Activated T-cell treated with anti-CD3 and anti-CD28 coated beads, Interleukin-2, amount 50 U/mL, for 24 hours (primary cell): Measurements from ENCODE around the gene CSNK2A1.
"Not testable (repeated sequence)": the region's sequence is repeated elsewhere in the genome, so short reads cannot be mapped to it uniquely, and the experiment has no call there.

ENCODE experiments used
- DNase-seq: peaks from one replicate; pipeline ENCODE4 v3.0.0-alpha.2; 2020
- H3K27ac Mint-ChIP-seq: 2 replicates; pipeline ENCODE4 v1.8.0; 2020; ENCODE audit warnings: mild to moderate bottlenecking, mixed read lengths
- H3K27me3 Mint-ChIP-seq: 2 replicates; pipeline ENCODE4 v1.8.0; 2020; ENCODE audit warnings: mixed read lengths
- H3K36me3 Mint-ChIP-seq: 2 replicates; pipeline ENCODE4 v1.8.0; 2020; ENCODE audit warnings: low read depth, mixed read lengths
- H3K4me1 Mint-ChIP-seq: 2 replicates; pipeline ENCODE4 v1.8.0; 2020; ENCODE audit warnings: low read depth, mixed read lengths
- H3K4me3 Mint-ChIP-seq: 2 replicates; pipeline ENCODE4 v1.8.0; 2020; ENCODE audit warnings: mild to moderate bottlenecking, moderate library complexity, mixed read lengths
- H3K9me3 Mint-ChIP-seq: 2 replicates; pipeline ENCODE4 v1.8.0; 2020; ENCODE audit warnings: mixed read lengths

The CSNK2A1 gene

GRCh38 chr20:532530-532929 lies 11.1 kb downstream of the CSNK2A1 start:
- H3K4me1 Mint-ChIP-seq, result peaks cover 74% of the 10 kb centered on the region
- H3K27me3 Mint-ChIP-seq, result no peaks in the 10 kb centered on the region
- no peak for DNase-seq
- no peak overlapping the region for H3K4me3 Mint-ChIP-seq
- H3K27ac Mint-ChIP-seq, result no peak overlapping the region
- peaks cover 79% of the 10 kb centered on the region for H3K36me3 Mint-ChIP-seq
- peaks cover 4% of the 10 kb centered on the region for H3K9me3 Mint-ChIP-seq

GRCh38 chr20:531608-532007 lies 12.0 kb downstream of the CSNK2A1 start:
- peak overlapping the region; percentile 34 for H3K27ac Mint-ChIP-seq
- no peak for DNase-seq
- peaks cover 12% of the 10 kb centered on the region for H3K9me3 Mint-ChIP-seq
- H3K27me3 Mint-ChIP-seq, result no peaks in the 10 kb centered on the region
- no peak overlapping the region for H3K4me3 Mint-ChIP-seq
- peaks cover 67% of the 10 kb centered on the region for H3K4me1 Mint-ChIP-seq
- H3K36me3 Mint-ChIP-seq, result peaks cover 80% of the 10 kb centered on the region

- no peak for DNase-seq
- H3K4me1 Mint-ChIP-seq, result peaks cover 59% of the 10 kb centered on the region
- no peaks in the 10 kb centered on the region for H3K27me3 Mint-ChIP-seq
- peaks cover 12% of the 10 kb centered on the region for H3K9me3 Mint-ChIP-seq
- H3K36me3 Mint-ChIP-seq, result peaks cover 85% of the 10 kb centered on the region
- no peak overlapping the region for H3K4me3 Mint-ChIP-seq
- peak overlapping the region; percentile 89 for H3K27ac Mint-ChIP-seq
These were observed 13.3 kb downstream of the CSNK2A1 start for GRCh38 chr20:530321-530720.

GRCh38 chr20:528923-529604 lies 14.5 kb downstream of the CSNK2A1 start:
- H3K36me3 Mint-ChIP-seq, result peaks cover 88% of the 10 kb centered on the region
- no peak overlapping the region for H3K4me3 Mint-ChIP-seq
- H3K27ac Mint-ChIP-seq, result peak overlapping the region; percentile 89
- H3K27me3 Mint-ChIP-seq, result no peaks in the 10 kb centered on the region
- DNase-seq, result no peak
- peaks cover 48% of the 10 kb centered on the region for H3K4me1 Mint-ChIP-seq
- peaks cover 12% of the 10 kb centered on the region for H3K9me3 Mint-ChIP-seq

- Mint-ChIP-seq H3K27me3 (no peaks in the 10 kb centered on the region), H3K4me1 (peaks cover 36% of the 10 kb centered on the region), H3K27ac (no peak overlapping the region), H3K4me3 (no peak overlapping the region), H3K36me3 (peaks cover 90% of the 10 kb centered on the region), H3K9me3 (peaks cover 12% of the 10 kb centered on the region)
- DNase-seq, result no peak
These were observed 16.1 kb downstream of the CSNK2A1 start for GRCh38 chr20:527571-527886.

GRCh38 chr20:521860-522259 lies 21.7 kb downstream of the CSNK2A1 start:
- Mint-ChIP-seq H3K36me3 (peaks cover 88% of the 10 kb centered on the region), H3K27me3 (no peaks in the 10 kb centered on the region), H3K27ac (no peak overlapping the region), H3K4me3 (no peak overlapping the region), H3K9me3 (peaks cover 12% of the 10 kb centered on the region), H3K4me1 (peaks cover 20% of the 10 kb centered on the region)
- no peak for DNase-seq

GRCh38 chr20:519999-520398 lies 23.6 kb downstream of the CSNK2A1 start:
- H3K4me3 Mint-ChIP-seq, result no peak overlapping the region
- no peaks in the 10 kb centered on the region for H3K27me3 Mint-ChIP-seq
- peaks cover 10% of the 10 kb centered on the region for H3K9me3 Mint-ChIP-seq
- DNase-seq, result no peak
- peaks cover 88% of the 10 kb centered on the region for H3K36me3 Mint-ChIP-seq
- H3K4me1 Mint-ChIP-seq, result peaks cover 33% of the 10 kb centered on the region
- no peak overlapping the region for H3K27ac Mint-ChIP-seq

GRCh38 chr20:517221-517620 lies 26.4 kb downstream of the CSNK2A1 start:
- no peak for DNase-seq
- Mint-ChIP-seq H3K4me1 (peaks cover 55% of the 10 kb centered on the region), H3K27me3 (no peaks in the 10 kb centered on the region), H3K9me3 (peaks cover 10% of the 10 kb centered on the region), H3K36me3 (peaks cover 81% of the 10 kb centered on the region), H3K27ac (no peak overlapping the region), H3K4me3 (no peak overlapping the region)

- H3K4me1 Mint-ChIP-seq, result peaks cover 59% of the 10 kb centered on the region
These were observed 26.8 kb downstream of the CSNK2A1 start for GRCh38 chr20:516799-517198.

GRCh38 chr20:515696-516095 lies 27.9 kb downstream of the CSNK2A1 start:
- Mint-ChIP-seq H3K27me3 (no peaks in the 10 kb centered on the region), H3K9me3 (peaks cover 4% of the 10 kb centered on the region), H3K36me3 (peaks cover 76% of the 10 kb centered on the region), H3K4me1 (peaks cover 68% of the 10 kb centered on the region), H3K4me3 (no peak overlapping the region), H3K27ac (no peak overlapping the region)
- DNase-seq, result no peak

More at GRCh38 chr20:516799-517198, 26.8 kb downstream of the CSNK2A1 start:
- peaks cover 10% of the 10 kb centered on the region for H3K9me3 Mint-ChIP-seq
- H3K36me3 Mint-ChIP-seq, result peaks cover 80% of the 10 kb centered on the region
- no peak overlapping the region for H3K27ac Mint-ChIP-seq
- no peak for DNase-seq
- no peak overlapping the region for H3K4me3 Mint-ChIP-seq
- no peaks in the 10 kb centered on the region for H3K27me3 Mint-ChIP-seq

GRCh38 chr20:513429-513828 lies 30.2 kb downstream of the CSNK2A1 start:
- Mint-ChIP-seq H3K27me3 (no peaks in the 10 kb centered on the region), H3K4me1 (peaks cover 77% of the 10 kb centered on the region), H3K9me3 (no peaks in the 10 kb centered on the region), H3K27ac (no peak overlapping the region), H3K4me3 (no peak overlapping the region), H3K36me3 (peaks cover 73% of the 10 kb centered on the region)
- no peak for DNase-seq

GRCh38 chr20:510328-511057 lies 33.1 kb downstream of the CSNK2A1 start:
- not testable (repeated sequence) for H3K27ac Mint-ChIP-seq, DNase-seq, H3K4me3 Mint-ChIP-seq, H3K9me3 Mint-ChIP-seq, H3K27me3 Mint-ChIP-seq
- Mint-ChIP-seq H3K4me1 (peaks cover 55% of the 10 kb centered on the region), H3K36me3 (peaks cover 77% of the 10 kb centered on the region)

GRCh38 chr20:508364-508787 lies 35.2 kb downstream of the CSNK2A1 start:
- H3K4me1 Mint-ChIP-seq, result peaks cover 38% of the 10 kb centered on the region
- not testable (repeated sequence) for H3K4me3 Mint-ChIP-seq, H3K9me3 Mint-ChIP-seq, H3K27me3 Mint-ChIP-seq, DNase-seq
- peak overlapping the region; percentile 75 for H3K27ac Mint-ChIP-seq
- peaks cover 78% of the 10 kb centered on the region for H3K36me3 Mint-ChIP-seq

- Mint-ChIP-seq H3K4me1 (peaks cover 34% of the 10 kb centered on the region), H3K27me3 (no peaks in the 10 kb centered on the region), H3K36me3 (peaks cover 82% of the 10 kb centered on the region), H3K9me3 (no peaks in the 10 kb centered on the region), H3K4me3 (no peak overlapping the region), H3K27ac (no peak overlapping the region)
- no peak for DNase-seq
These were observed 35.7 kb downstream of the CSNK2A1 start for GRCh38 chr20:507761-508332.
